Measurements from ENCODE around the gene PMP22. TPM values are rescaled to one million over a fixed set of nuclear protein-coding genes. Genes with fewer than 3 reads are reported as not detected.

PMP22 gene
- total RNA-seq, 2 experiments from 2014 or later = 0.16 TPM; not detected in 1

GRCh38 chr17:15262291-15263205 is 2.6 kb downstream of the PMP22 start:
- DNase-seq = no peak
- H3K9me3 Mint-ChIP-seq (ENCODE audit: low read depth) = no peaks in the 10 kb centered on the region

GRCh38 chr17:15261802-15262290 is 3.3 kb downstream of the PMP22 start:
- Mint-ChIP-seq H3K36me3 (ENCODE audit: low read depth) (no peaks in the 10 kb centered on the region), H3K4me3 (no peak overlapping the region), H3K4me1 (peaks cover 13% of the 10 kb centered on the region), H3K27ac (no peak overlapping the region), H3K27me3 (peaks cover 73% of the 10 kb centered on the region), H3K9me3 (ENCODE audit: low read depth) (no peaks in the 10 kb centered on the region)
- POLR2A ChIA-PET = no interaction called here
- ATAC-seq (no peak), DNase-seq (no peak)
- intact Hi-C loops (cut with DNase I, micrococcal nuclease) = no loop called here
- CTCF ChIA-PET = interaction anchor here (4.2 kb wide), 1 partner anchor 241 kb away, joined by 22 read pairs; no protein-coding TSS in a partner anchor

More at GRCh38 chr17:15262291-15263205, 2.6 kb downstream of the PMP22 start:
- CTCF ChIA-PET = interaction anchor here (0.6 to 4.2 kb wide), 3 partner anchors 65 to 240 kb away, joined by 3 to 22 read pairs (median 4); no protein-coding TSS in a partner anchor
- H3K36me3 Mint-ChIP-seq (ENCODE audit: low read depth) = no peaks in the 10 kb centered on the region
- intact Hi-C loops (cut with DNase I, micrococcal nuclease) = no loop called here
- H3K4me3 Mint-ChIP-seq = no peak overlapping the region
- peaks cover 7% of the 10 kb centered on the region for H3K4me1 Mint-ChIP-seq
- ATAC-seq = no peak
- POLR2A ChIA-PET = no interaction called here
- H3K27me3 Mint-ChIP-seq = peaks cover 70% of the 10 kb centered on the region
- no peak overlapping the region for H3K27ac Mint-ChIP-seq

GRCh38 chr17:15261258-15261801 is 3.8 kb downstream of the PMP22 start:
- Mint-ChIP-seq H3K4me3 (peak overlapping the region; percentile 62), H3K36me3 (ENCODE audit: low read depth) (no peaks in the 10 kb centered on the region), H3K27me3 (peaks cover 71% of the 10 kb centered on the region), H3K27ac (no peak overlapping the region), H3K4me1 (peaks cover 15% of the 10 kb centered on the region), H3K9me3 (ENCODE audit: low read depth) (no peaks in the 10 kb centered on the region)
- POLR2A ChIA-PET = interaction anchor here (0.6 kb wide), 1 partner anchor 231 kb away, joined by 6 read pairs; no protein-coding TSS in a partner anchor
- ATAC-seq (peak; percentile 17), DNase-seq (no peak)
- CTCF ChIA-PET = no interaction called here
- intact Hi-C loops (cut with DNase I, micrococcal nuclease) = no loop called here

- POLR2A ChIA-PET = interaction anchor here (0.6 kb wide), 1 partner anchor 232 kb away, joined by 6 read pairs; no protein-coding TSS in a partner anchor
- no peaks in the 10 kb centered on the region for H3K36me3 Mint-ChIP-seq (ENCODE audit: low read depth)
Measured at GRCh38 chr17:15260376-15261257, 4.5 kb downstream of the PMP22 start.

GRCh38 chr17:15257796-15258512 is 7.2 kb downstream of the PMP22 start:
- H3K27ac Mint-ChIP-seq = no peak overlapping the region
- POLR2A ChIA-PET = interaction anchor here (0.6 kb wide), 1 partner anchor 1032 kb away, joined by 3 read pairs; no protein-coding TSS in a partner anchor
- no peaks in the 10 kb centered on the region for H3K9me3 Mint-ChIP-seq (ENCODE audit: low read depth)
- peaks cover 15% of the 10 kb centered on the region for H3K4me1 Mint-ChIP-seq
- H3K36me3 Mint-ChIP-seq (ENCODE audit: low read depth) = no peaks in the 10 kb centered on the region
- intact Hi-C loops (cut with DNase I, micrococcal nuclease) = loop anchor here (1.0 to 5.0 kb wide), 3 partner anchors 244 to 269 kb away; no protein-coding TSS in a partner anchor
- ATAC-seq = no peak
- CTCF ChIA-PET = interaction anchor here (0.8 to 3.7 kb wide), 13 partner anchors 9 to 268 kb away, joined by 3 to 52 read pairs (median 4); no protein-coding TSS in a partner anchor
- peaks cover 61% of the 10 kb centered on the region for H3K27me3 Mint-ChIP-seq
- DNase-seq = no peak
- no peak overlapping the region for H3K4me3 Mint-ChIP-seq

More at GRCh38 chr17:15260376-15261257, 4.5 kb downstream of the PMP22 start:
- peak; percentile 79 for DNase-seq
- CTCF ChIA-PET = interaction anchor here (0.7 kb wide), 1 partner anchor 60 kb away, joined by 4 read pairs; no protein-coding TSS in a partner anchor
- Mint-ChIP-seq H3K27ac (no peak overlapping the region), H3K27me3 (peaks cover 70% of the 10 kb centered on the region), H3K4me3 (peak overlapping the region; percentile 62), H3K9me3 (ENCODE audit: low read depth) (no peaks in the 10 kb centered on the region), H3K4me1 (peaks cover 15% of the 10 kb centered on the region)
- intact Hi-C loops (cut with DNase I, micrococcal nuclease) = loop anchor here in 1 of 2 experiments (1.0 kb wide), 2 partner anchors 242 to 738 kb away; no protein-coding TSS in a partner anchor
- ATAC-seq = peak; percentile 84

- Mint-ChIP-seq H3K9me3 (ENCODE audit: low read depth) (no peaks in the 10 kb centered on the region), H3K4me1 (peaks cover 15% of the 10 kb centered on the region), H3K36me3 (ENCODE audit: low read depth) (no peaks in the 10 kb centered on the region), H3K4me3 (no peak overlapping the region), H3K27me3 (peaks cover 59% of the 10 kb centered on the region), H3K27ac (no peak overlapping the region)
- ChIA-PET CTCF (interaction anchor here (0.8 to 3.7 kb wide), 8 partner anchors 9 to 245 kb away, joined by 3 to 52 read pairs (median 4); no protein-coding TSS in a partner anchor), POLR2A (interaction anchor here (0.6 kb wide), 1 partner anchor 1031 kb away, joined by 3 read pairs; no protein-coding TSS in a partner anchor)
- peak; percentile 73 for DNase-seq
- intact Hi-C loops (cut with DNase I, micrococcal nuclease) = loop anchor here (1.0 to 5.0 kb wide), 3 partner anchors 245 to 270 kb away; no protein-coding TSS in a partner anchor
- peak; percentile 62 for ATAC-seq
Measured at GRCh38 chr17:15257258-15257788, 7.8 kb downstream of the PMP22 start.

- Mint-ChIP-seq H3K36me3 (ENCODE audit: low read depth) (no peaks in the 10 kb centered on the region), H3K27me3 (peaks cover 53% of the 10 kb centered on the region), H3K4me1 (peaks cover 15% of the 10 kb centered on the region), H3K9me3 (ENCODE audit: low read depth) (no peaks in the 10 kb centered on the region), H3K4me3 (no peak overlapping the region), H3K27ac (no peak overlapping the region)
- DNase-seq = no peak
- CTCF ChIA-PET = interaction anchor here (0.8 to 3.7 kb wide), 3 partner anchors 8 to 245 kb away, joined by 3 to 52 read pairs (median 19); no protein-coding TSS in a partner anchor
- intact Hi-C loops (cut with DNase I, micrococcal nuclease) = loop anchor here (1.0 to 5.0 kb wide), 3 partner anchors 246 to 271 kb away; no protein-coding TSS in a partner anchor
- ATAC-seq = no peak
- POLR2A ChIA-PET = no interaction called here
Measured at GRCh38 chr17:15256689-15257088, 8.4 kb downstream of the PMP22 start.

- intact Hi-C loops (cut with DNase I, micrococcal nuclease) = loop anchor here in 1 of 2 experiments (5.0 kb wide), 1 partner anchor 271 kb away; no protein-coding TSS in a partner anchor
Measured at GRCh38 chr17:15255713-15256454, 9.2 kb downstream of the PMP22 start.

GRCh38 chr17:15250135-15250860 is 14.8 kb downstream of the PMP22 start:
- ChIA-PET CTCF (interaction anchor here (0.9 kb wide), 1 partner anchor 113 kb away, joined by 4 read pairs; no protein-coding TSS in a partner anchor), POLR2A (no interaction called here)
- H3K4me1 Mint-ChIP-seq = no peaks in the 10 kb centered on the region
- H3K4me3 Mint-ChIP-seq = no peak overlapping the region
- no peak overlapping the region for H3K27ac Mint-ChIP-seq
- no peaks in the 10 kb centered on the region for H3K9me3 Mint-ChIP-seq (ENCODE audit: low read depth)
- ATAC-seq (no peak), DNase-seq (no peak)
- no peaks in the 10 kb centered on the region for H3K36me3 Mint-ChIP-seq (ENCODE audit: low read depth)
- H3K27me3 Mint-ChIP-seq = peaks cover 12% of the 10 kb centered on the region
- intact Hi-C loops (cut with DNase I, micrococcal nuclease) = no loop called here

More at GRCh38 chr17:15255713-15256454, 9.2 kb downstream of the PMP22 start:
- ATAC-seq (no peak), DNase-seq (no peak)
- no peak overlapping the region for H3K4me3 Mint-ChIP-seq
- H3K9me3 Mint-ChIP-seq (ENCODE audit: low read depth) = no peaks in the 10 kb centered on the region
- H3K36me3 Mint-ChIP-seq (ENCODE audit: low read depth) = no peaks in the 10 kb centered on the region
- H3K27me3 Mint-ChIP-seq = peaks cover 47% of the 10 kb centered on the region
- CTCF ChIA-PET = interaction anchor here (1.1 to 3.7 kb wide), 3 partner anchors 8 to 246 kb away, joined by 3 to 52 read pairs (median 19); no protein-coding TSS in a partner anchor
- POLR2A ChIA-PET = no interaction called here
- peaks cover 15% of the 10 kb centered on the region for H3K4me1 Mint-ChIP-seq
- no peak overlapping the region for H3K27ac Mint-ChIP-seq

Measured in activated CD4-positive, alpha-beta T cell treated with anti-CD3 and anti-CD28 coated beads for 36 hours (primary cell).